ENCODE measurements around the gene MFF.

GRCh38 chr2:227373389-227373788 is 48.3 kb downstream of the MFF start:
- TF ChIP-seq TAF1 (IDR thresholded peaks at IDR 0.05; ENCODE audit: borderline replicate concordance, low read depth, low read length) (no peak), FOXM1 (IDR thresholded peaks at IDR 0.05; ENCODE audit: low read depth) (no peak), EP300 (IDR thresholded peaks at IDR 0.05; ENCODE audit: borderline replicate concordance in 1 of 2, low read depth in 1 of 2, low read length in 1 of 2) (no peak), POLR2AphosphoS5 (IDR thresholded peaks at IDR 0.05; ENCODE audit: low read depth, low read length) (no peak), FOSL2 (IDR thresholded peaks at IDR 0.05; ENCODE audit: borderline replicate concordance, low read depth) (no peak), FOXJ3 (CRISPR knock-in tag; IDR thresholded peaks at IDR 0.05) (no peak), RAD21 (IDR thresholded peaks at IDR 0.05; ENCODE audit: low read length) (no peak)
- TF ChIP-seq, protein P1, sequence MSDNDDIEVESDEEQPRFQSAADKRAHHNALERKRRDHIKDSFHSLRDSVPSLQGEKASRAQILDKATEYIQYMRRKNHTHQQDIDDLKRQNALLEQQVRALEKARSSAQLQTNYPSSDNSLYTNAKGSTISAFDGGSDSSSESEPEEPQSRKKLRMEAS (IDR thresholded peaks at IDR 0.05; ENCODE audit: low read depth): no peak
- TF ChIP-seq, protein P2, sequence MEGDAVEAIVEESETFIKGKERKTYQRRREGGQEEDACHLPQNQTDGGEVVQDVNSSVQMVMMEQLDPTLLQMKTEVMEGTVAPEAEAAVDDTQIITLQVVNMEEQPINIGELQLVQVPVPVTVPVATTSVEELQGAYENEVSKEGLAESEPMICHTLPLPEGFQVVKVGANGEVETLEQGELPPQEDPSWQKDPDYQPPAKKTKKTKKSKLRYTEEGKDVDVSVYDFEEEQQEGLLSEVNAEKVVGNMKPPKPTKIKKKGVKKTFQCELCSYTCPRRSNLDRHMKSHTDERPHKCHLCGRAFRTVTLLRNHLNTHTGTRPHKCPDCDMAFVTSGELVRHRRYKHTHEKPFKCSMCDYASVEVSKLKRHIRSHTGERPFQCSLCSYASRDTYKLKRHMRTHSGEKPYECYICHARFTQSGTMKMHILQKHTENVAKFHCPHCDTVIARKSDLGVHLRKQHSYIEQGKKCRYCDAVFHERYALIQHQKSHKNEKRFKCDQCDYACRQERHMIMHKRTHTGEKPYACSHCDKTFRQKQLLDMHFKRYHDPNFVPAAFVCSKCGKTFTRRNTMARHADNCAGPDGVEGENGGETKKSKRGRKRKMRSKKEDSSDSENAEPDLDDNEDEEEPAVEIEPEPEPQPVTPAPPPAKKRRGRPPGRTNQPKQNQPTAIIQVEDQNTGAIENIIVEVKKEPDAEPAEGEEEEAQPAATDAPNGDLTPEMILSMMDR (IDR thresholded peaks at IDR 0.05): no peak
- TF ChIP-seq, protein P3, sequence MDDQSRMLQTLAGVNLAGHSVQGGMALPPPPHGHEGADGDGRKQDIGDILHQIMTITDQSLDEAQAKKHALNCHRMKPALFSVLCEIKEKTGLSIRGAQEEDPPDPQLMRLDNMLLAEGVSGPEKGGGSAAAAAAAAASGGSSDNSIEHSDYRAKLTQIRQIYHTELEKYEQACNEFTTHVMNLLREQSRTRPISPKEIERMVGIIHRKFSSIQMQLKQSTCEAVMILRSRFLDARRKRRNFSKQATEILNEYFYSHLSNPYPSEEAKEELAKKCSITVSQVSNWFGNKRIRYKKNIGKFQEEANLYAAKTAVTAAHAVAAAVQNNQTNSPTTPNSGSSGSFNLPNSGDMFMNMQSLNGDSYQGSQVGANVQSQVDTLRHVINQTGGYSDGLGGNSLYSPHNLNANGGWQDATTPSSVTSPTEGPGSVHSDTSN (IDR thresholded peaks at IDR 0.05): no peak
